ENCODE measurements around the gene JADE2. TPM values are rescaled to one million over a fixed set of nuclear protein-coding genes. Genes with fewer than 3 reads are reported as not detected.

JADE2 gene
- total RNA-seq, 1 experiment from 2014 or later, result 39.9 TPM

GRCh38 chr5:134563962-134564361 is 38.5 kb downstream of the JADE2 start:
- TF ChIP-seq EZH2 (IDR thresholded peaks at IDR 0.05) (no peak), FOSL1 (IDR thresholded peaks at IDR 0.05; ENCODE audit: low read depth) (no peak), CBX3 (IDR thresholded peaks at IDR 0.05; ENCODE audit: low read depth) (no peak), POLR2AphosphoS5 (IDR thresholded peaks at IDR 0.05; ENCODE audit: low read depth, low read length) (no peak), SRF (IDR thresholded peaks at IDR 0.05; ENCODE audit: low read depth) (no peak), SIN3A (IDR thresholded peaks at IDR 0.05; ENCODE audit: low read depth) (no peak), ZFX (IDR thresholded peaks at IDR 0.05) (no peak), YY1 (IDR thresholded peaks at IDR 0.05; ENCODE audit: extremely low read depth, insufficient replicate concordance, low read depth, low read length) (no peak), CEBPB (IDR thresholded peaks at IDR 0.05; ENCODE audit: low read depth) (no peak), ELF1 (IDR thresholded peaks at IDR 0.05; ENCODE audit: borderline replicate concordance, low read depth) (no peak), ZBTB33 (IDR thresholded peaks at IDR 0.05; ENCODE audit: extremely low read depth, insufficient replicate concordance, low read length) (no peak)
- RAD21 ChIA-PET (ENCODE audit: low non-redundant PET in 1 of 2, low total read pairs in 2 of 2, uncharacterized antibody in 2 of 2, unreplicated experiment in 2 of 2), result no interaction called here
- Histone ChIP-seq H3K36me3 (ENCODE audit: control insufficient read depth in 1 of 2, insufficient read depth in 2 of 2, low read length in 2 of 2) (peaks cover 18 to 35% of the 10 kb centered on the region in 2 experiments), H3K27ac (ENCODE audit: low read depth, low read length) (no peak overlapping the region), H3K9me2 (ENCODE audit: insufficient read depth) (no peaks in the 10 kb centered on the region), H3K9ac (ENCODE audit: low read length) (no peak overlapping the region), H2AFZ (ENCODE audit: low read depth, low read length, poor library complexity, severe bottlenecking) (no peak overlapping the region), H3K4me3 (replicated peaks in 1 of 2; ENCODE audit: low read depth in 1 of 2, low read length in 2 of 2) (no peak overlapping the region), H3K4me1 (ENCODE audit: control insufficient read depth in 1 of 2, insufficient read depth in 2 of 2, low read length in 2 of 2) (peaks cover 0 to 8% of the 10 kb centered on the region in 2 experiments; a peak in 2 of 4 replicates), H3K27me3 (ENCODE audit: insufficient read depth, low read length) (no peaks in the 10 kb centered on the region), H3K79me2 (ENCODE audit: insufficient read depth, low read length) (no peaks in the 10 kb centered on the region), H3K9me3 (ENCODE audit: control insufficient read depth in 1 of 2, insufficient read depth in 1 of 2, low read depth in 1 of 2, low read length in 2 of 2) (no peaks in the 10 kb centered on the region), H4K20me1 (ENCODE audit: insufficient read depth) (no peaks in the 10 kb centered on the region), H3K4me2 (ENCODE audit: low read length) (no peak overlapping the region)
- DNase-seq (ENCODE audit: low read depth, low spot score) (no peak), ATAC-seq (no peak)
- POLR2A ChIA-PET, result no interaction called here
- BruUV-seq (replicated peaks), result no TSS peak
- intact Hi-C loops (cut with micrococcal nuclease), result no loop called here
- CTCF ChIA-PET, result no interaction called here
